Endothelial cell (in vitro differentiated cells): ENCODE results near the gene LYST. TPM values are rescaled to one million over a fixed set of nuclear protein-coding genes. Genes with fewer than 3 reads are reported as not detected.

Experiments used
- DNase-seq: peaks from one replicate; pipeline ENCODE4 v3.0.0; 2021; ENCODE audit warnings: low spot score
- H3K27ac Mint-ChIP-seq: one replicate; pipeline ENCODE4 v1.8.0; 2021; ENCODE audit warnings: mixed read lengths, inconsistent platforms; ENCODE audit not compliant: unreplicated experiment
- H3K27me3 Mint-ChIP-seq: one replicate; pipeline ENCODE4 v1.8.0; 2021; ENCODE audit warnings: mild to moderate bottlenecking, moderate library complexity, mixed read lengths, inconsistent platforms; ENCODE audit not compliant: unreplicated experiment
- H3K36me3 Mint-ChIP-seq: one replicate; pipeline ENCODE4 v1.8.0; 2021; ENCODE audit warnings: mild to moderate bottlenecking, low read depth, mixed read lengths, inconsistent platforms; ENCODE audit not compliant: unreplicated experiment
- H3K4me1 Mint-ChIP-seq: one replicate; pipeline ENCODE4 v1.8.0; 2021; ENCODE audit warnings: mild to moderate bottlenecking, mixed read lengths, inconsistent platforms; ENCODE audit not compliant: unreplicated experiment
- H3K4me3 Mint-ChIP-seq: one replicate; pipeline ENCODE4 v1.8.0; 2021; ENCODE audit warnings: mild to moderate bottlenecking, mixed read lengths, inconsistent platforms; ENCODE audit not compliant: unreplicated experiment
- H3K9me3 Mint-ChIP-seq: one replicate; pipeline ENCODE4 v1.8.0; 2021; ENCODE audit warnings: mixed read lengths, inconsistent platforms; ENCODE audit not compliant: unreplicated experiment
- total RNA-seq: library from RNA; stranded (reverse); fragmentation: NEBNext Ultra II Directional; extraction: Animal tissue kit (Norgen Biotek cat#: 25700); gene quantifications from one replicate; pipeline ENCODE4 v1.2.1, GENCODE V29; 2021; ENCODE audit not compliant: unreplicated experiment
- TF ChIP-seq, protein P1 (sequence below): fragments of 200-600 bp; sonication (generic); IDR thresholded peaks from one replicate; pipeline ENCODE4 v1.5.0; 2021; ENCODE audit warnings: antibody characterized with exemption; ENCODE audit not compliant: unreplicated experiment

The LYST gene
- total RNA-seq, 1 donor from 2014 or later, result 7.4 TPM

DNA sequence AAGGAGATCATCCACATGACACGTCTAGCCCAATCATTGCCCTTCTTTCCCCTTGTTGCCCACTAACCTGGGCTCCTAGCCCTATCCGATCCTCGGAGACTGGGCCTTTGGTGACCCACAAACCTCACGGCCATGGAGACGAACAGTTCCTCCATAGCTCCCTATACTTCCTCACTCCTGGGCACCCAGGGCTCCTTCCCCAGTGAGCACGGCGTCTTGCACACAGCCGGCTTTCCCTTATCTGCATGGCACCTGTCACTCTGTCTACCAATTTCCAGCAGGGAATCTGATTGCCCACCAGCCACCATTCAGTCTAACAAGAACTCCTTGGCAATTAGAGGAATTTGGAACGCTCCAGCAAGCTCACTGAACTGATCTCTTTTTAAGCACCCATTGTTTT, 220.2 kb downstream of the LYST start:
- TF ChIP-seq, protein P1, sequence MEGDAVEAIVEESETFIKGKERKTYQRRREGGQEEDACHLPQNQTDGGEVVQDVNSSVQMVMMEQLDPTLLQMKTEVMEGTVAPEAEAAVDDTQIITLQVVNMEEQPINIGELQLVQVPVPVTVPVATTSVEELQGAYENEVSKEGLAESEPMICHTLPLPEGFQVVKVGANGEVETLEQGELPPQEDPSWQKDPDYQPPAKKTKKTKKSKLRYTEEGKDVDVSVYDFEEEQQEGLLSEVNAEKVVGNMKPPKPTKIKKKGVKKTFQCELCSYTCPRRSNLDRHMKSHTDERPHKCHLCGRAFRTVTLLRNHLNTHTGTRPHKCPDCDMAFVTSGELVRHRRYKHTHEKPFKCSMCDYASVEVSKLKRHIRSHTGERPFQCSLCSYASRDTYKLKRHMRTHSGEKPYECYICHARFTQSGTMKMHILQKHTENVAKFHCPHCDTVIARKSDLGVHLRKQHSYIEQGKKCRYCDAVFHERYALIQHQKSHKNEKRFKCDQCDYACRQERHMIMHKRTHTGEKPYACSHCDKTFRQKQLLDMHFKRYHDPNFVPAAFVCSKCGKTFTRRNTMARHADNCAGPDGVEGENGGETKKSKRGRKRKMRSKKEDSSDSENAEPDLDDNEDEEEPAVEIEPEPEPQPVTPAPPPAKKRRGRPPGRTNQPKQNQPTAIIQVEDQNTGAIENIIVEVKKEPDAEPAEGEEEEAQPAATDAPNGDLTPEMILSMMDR, result no peak
- DNase-seq, result no peak
- Mint-ChIP-seq H3K27ac (no peak overlapping the region), H3K4me3 (no peak overlapping the region), H3K9me3 (no peaks in the 10 kb centered on the region), H3K4me1 (peaks cover 26% of the 10 kb centered on the region), H3K36me3 (no peaks in the 10 kb centered on the region), H3K27me3 (peaks cover 13% of the 10 kb centered on the region)

DNA sequence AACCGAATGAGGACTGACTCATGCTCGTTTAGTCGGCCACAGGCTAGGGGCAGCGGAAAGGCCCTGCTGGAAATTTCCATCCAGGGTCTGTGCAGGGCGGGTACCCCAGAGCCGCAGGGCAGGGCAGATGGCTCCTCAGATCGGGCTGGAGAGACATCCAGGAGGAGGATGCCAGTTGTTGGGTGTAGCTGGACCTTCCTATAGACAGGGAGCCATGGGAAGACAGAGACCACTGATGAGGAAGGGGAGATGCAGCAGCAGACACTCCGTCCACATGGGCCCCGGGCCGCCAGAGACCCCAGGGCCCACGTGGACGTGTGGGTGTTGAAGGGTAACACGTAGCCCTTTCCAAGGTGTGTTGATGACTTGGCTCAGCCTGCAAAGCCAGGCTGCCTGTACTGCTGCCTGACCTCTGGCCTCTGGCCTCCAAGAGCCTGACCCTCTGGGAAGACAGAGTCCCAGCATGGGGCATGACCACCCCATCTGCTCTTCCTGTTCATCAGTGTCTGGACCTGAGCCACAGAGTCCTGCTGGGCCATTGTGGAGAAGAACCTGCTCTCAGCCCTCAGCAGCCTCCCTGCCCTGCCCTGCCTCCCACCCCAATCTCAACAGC, 221.9 kb downstream of the LYST start:
- Mint-ChIP-seq H3K36me3 (no peaks in the 10 kb centered on the region), H3K27ac (no peak overlapping the region), H3K27me3 (peaks cover 6% of the 10 kb centered on the region), H3K4me1 (peaks cover 20% of the 10 kb centered on the region), H3K4me3 (no peak overlapping the region), H3K9me3 (no peaks in the 10 kb centered on the region)
- no peak for DNase-seq
- TF ChIP-seq, protein P1, result no peak

DNA sequence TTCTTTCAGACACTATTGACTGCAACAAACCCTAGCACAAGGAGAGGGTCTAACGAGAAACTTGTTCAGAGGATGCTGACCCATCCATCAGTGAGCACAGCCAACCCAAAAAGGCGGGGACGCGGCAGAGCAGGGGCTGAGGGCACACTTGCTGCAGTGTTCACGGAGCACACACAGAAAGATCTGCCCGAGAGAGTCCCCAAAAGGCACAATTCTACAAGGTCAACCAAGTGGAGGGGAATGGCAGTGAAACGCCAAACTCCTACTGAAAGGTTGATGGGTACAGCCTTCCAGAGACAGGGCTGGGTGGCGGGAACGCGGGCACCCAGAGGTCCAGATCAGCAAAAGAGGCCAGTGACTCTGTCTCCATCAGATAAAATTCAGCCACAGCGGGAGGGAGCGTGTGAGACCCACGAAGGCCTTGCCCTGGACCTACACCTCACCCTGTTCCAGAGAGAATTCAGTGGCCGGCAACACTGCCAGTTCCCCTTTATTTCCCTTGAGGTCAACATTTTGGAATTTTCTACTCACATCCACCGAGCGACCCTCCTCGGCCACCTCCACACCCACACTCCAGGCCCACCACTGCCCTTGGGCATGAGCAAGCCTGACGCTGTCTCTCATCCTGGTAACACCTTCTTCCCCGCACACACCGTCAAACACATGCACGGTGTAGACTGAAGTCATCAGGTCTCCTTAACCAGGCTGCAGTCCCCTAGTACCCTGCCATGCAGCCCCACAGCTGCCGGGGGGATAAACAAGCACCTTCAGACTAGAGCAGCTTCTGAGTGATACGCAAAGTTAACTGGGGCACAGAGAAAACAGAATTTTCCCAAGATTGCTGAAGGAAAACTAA, 222.6 kb downstream of the LYST start:
- no peak overlapping the region for H3K4me3 Mint-ChIP-seq
- no peaks in the 10 kb centered on the region for H3K9me3 Mint-ChIP-seq
- H3K27ac Mint-ChIP-seq, result no peak overlapping the region
- DNase-seq, result no peak
- TF ChIP-seq, protein P1, result no peak
- peaks cover 6% of the 10 kb centered on the region for H3K27me3 Mint-ChIP-seq
- H3K4me1 Mint-ChIP-seq, result peaks cover 20% of the 10 kb centered on the region
- no peaks in the 10 kb centered on the region for H3K36me3 Mint-ChIP-seq

DNA sequence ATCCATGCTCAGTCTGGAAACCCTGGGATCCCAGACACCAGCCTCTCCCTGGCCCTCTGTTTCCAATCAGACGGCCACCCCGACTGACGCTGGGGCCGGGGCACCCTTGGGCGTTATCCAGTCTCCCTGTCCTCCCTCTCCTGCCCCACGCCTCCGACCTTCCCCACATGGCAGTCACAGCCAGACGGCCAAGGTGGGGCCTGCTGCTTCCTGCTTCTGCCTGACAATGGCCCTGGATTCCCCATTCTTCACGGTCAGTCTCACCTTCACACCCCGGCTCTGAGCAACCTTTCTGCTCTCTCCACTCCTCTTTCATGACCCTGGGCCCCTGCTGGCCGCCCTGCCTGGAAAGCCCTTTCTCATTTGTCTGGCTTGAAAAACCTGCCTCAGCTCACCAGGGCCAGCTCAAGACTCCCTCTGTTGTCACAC, 223.7 kb downstream of the LYST start:
- no peaks in the 10 kb centered on the region for H3K9me3 Mint-ChIP-seq
- peak overlapping the region; percentile 32 for H3K4me3 Mint-ChIP-seq
- no peak for DNase-seq
- no peak overlapping the region for H3K27ac Mint-ChIP-seq
- TF ChIP-seq, protein P1, result no peak
- H3K27me3 Mint-ChIP-seq, result peaks cover 2% of the 10 kb centered on the region
- peaks cover 10% of the 10 kb centered on the region for H3K4me1 Mint-ChIP-seq
- no peaks in the 10 kb centered on the region for H3K36me3 Mint-ChIP-seq
